Measurements from ENCODE around the gene ARHGDIB.

ARHGDIB gene

DNA sequence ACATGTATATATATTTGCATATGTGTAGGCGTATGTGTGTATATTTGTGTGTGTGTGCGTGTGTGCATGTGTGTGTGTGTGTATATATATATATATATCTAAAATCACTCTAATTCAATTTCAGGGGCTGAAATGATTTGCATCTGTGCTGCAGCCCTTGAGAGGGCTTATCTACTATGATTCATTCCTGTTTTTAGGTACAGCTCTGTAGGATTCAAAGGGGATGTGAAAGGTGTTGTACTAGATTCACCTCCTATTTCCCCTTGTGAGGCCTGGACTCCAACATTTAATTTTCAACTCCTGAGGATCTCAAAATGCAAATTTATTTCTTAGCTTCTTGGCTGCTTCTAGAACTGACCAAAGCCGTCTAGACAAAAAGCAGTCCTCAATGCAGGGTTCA lies 34.1 kb downstream of the ARHGDIB start:
- DNase-seq, result no peak

DNA sequence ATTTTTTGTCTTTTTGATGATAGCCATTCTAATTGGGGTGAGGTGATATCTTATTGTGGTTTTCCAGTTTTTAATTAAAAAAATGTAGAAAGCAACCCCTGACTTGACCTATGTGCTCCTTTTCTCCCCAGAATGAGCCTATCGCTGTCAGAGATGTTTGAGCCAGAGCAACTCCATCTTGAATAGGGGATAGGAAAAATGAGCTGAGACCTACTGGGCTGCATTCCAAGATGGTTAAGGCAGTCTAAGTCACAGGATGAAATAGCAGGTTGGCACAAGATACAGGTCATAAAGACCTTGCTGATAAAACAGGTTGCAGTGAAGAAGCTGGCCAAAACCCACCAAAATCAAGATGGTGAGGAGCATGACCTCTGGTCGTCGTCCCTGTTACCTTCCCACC lies 36.9 kb downstream of the ARHGDIB start:
- DNase-seq, result no peak

DNA sequence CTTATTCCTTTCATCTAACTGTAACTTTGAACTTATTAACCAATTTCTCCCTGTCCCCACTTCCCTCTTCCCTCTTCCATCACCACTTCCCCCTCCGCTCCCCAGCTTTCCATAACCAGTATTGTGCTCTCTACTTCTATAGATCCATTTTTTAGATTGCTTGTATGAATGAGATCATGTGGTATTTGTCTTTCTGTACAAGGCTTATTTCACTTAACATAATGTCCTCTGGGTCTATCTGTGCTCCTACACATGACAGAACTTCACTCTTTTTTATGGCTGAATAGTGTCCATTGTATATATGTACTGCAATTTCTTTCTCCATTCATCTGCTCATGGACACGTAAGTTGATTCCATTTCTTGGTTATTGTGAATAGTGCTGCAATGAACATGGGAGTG lies 37.5 kb downstream of the ARHGDIB start:
- no peak for DNase-seq

DNA sequence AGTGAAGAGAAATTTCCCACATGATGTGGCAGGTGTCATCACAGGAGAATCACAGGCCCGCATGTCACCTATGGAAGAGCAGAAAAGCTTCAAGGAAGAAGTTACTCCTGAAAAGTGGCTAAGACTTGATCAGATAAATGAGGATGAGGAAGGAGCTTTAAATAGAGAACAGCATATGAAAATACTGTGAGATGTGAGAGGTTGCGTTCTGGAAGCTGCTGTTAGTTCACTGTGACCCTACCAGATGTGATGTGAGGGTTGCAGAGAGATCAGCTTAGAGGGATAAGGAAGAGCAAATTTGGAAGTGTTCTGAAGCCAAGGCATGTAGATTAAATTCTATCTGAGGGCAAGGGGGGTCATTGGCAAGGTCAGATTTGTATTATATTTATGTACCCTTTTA lies 40.2 kb downstream of the ARHGDIB start:
- no peak for DNase-seq

DNA sequence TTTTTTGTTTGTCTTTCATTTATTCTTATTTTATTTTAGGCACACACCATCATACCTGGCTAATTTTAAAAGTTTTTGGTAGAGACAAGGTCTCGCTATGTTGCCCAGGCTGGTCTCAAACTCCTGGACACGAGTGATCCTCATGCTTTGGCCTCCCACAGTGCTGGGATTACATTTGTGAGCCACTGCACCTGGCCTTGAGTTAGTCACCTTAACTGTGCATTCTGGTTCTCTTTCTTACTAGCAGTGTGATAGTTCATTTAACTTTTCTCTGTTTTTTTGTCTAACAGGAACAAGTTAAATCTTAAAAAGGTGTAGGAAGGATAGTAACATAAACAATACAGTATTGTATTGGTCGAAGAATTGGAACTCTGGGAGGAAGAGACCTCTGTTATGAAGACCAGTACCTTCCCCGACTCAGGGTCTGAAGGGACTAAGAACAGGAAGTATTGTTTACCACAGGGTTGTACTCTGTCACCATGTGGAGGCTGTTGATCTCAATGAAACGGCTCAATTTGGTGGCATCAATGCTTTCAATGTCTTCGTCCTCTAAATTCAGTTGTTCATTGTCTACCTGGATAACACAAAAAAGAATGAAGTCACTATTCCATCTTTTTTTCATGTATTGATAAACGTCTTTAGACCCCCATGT lies 40.8 kb downstream of the ARHGDIB start:
- DNase-seq, result no peak

DNA sequence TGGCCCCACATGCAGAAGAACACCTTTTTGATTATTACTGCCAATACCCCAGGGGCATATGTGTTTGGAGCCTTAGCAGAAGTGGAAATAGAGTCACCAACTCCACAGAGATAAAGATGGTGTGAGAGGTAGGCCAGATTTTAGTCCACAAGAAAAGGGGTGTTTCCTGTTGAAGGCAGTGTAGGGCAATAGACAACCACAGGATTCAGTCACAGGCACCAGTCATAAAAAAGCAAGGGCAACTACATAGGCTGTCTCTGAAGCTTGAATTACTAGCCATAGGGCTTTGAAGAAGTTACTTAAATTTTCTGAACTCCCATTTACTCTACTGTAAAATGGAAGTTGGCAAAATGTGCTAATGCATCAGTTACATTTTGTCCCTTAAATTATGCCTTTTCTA lies 41.9 kb downstream of the ARHGDIB start:
- DNase-seq, result no peak

DNA sequence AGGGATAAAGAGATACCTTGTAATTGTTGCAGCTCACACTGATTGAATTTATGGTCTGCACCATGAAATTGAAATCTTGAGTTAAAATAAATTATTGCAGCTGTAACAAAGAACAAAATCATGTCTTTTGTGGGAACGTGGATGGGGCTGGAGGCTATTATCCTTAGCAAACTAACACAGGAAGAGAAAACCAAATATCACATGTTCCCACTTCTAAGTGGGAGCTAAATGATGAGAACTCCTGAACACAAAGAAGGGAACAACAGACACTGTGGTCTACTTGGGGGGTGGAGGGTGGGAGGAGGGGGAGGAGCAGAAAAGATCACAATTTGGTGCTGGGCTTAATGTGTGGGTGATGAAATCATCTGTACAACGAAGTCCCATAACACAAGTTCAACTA lies 45.7 kb downstream of the ARHGDIB start:
- no peak for DNase-seq

DNA sequence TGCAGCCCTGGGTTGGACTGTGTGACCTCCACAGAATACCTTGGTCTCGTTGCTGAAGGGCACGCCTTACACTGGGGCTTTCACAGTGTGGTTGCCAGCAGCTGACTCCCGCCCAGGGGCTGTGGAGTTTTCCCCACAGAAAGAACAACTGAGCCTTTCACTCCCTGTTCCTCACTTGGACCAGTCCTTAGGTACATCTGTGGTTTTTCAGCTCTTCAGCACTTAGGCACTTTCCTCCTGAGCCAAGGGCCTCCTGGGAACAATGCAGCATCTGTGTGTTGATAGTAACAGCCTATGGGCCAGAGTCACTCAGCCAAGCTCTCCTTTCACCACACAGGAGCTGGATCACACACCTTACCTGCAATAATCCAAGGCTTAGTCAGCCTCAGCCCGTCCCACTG lies 48.0 kb downstream of the ARHGDIB start:
- no peak for DNase-seq

DNA sequence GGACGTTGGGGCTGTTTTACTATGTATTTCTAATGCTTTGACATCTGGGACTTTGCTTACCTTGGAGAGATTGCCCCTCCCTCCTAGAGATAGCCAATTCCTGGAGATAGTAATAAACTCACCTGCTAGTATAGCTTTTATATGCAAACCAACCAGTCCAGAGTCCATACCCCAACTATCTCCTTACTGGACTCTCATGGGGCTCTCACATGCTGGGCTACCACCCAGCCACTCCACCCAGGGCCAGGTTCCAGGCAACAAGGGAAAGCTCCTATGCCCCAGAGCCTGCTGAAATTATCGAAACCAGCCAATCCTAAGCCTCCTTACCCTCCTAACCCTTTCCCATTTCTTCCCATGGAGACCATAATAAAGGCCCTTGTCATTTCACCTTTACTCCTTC lies 50.3 kb downstream of the ARHGDIB start:
- DNase-seq, result no peak

DNA sequence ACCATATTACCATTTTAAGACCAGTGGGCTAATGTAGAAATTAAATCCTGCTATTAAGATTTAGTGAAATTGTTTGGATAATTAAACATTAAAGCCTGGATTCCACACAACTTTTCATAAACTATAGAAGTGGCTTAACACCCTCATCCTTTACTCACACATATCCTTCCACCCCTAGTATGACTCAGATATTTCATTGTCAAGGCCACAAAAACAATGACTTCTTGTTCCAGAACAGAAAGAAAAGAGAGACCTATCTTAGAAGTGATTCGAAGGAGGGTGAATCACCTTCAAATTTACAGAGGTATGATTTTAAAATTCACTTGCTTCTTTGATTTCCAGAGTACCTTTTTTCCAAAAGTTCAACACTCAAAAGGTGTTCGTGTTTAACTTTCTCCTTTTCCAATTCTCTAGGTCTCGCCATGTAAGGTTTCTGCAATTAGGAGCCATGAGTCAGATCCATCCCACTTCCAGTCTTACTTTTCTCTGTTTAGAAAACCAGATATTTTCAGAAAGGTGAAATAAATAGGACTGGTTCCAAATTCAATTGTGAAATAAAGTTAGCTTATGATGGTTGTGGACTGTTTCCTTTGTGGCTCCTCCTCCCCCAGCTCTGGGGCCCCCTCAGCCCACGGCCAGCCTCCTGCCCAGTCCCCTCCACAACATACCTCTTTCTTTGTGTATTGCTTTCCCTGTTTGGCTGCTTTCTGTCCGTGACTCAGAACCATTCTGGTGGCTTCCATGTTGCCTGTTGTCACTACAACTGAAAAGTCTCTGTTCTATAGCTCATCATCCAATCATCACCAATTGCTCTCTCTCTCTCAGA lies 51.1 kb downstream of the ARHGDIB start:
- DNase-seq, result no peak

DNA sequence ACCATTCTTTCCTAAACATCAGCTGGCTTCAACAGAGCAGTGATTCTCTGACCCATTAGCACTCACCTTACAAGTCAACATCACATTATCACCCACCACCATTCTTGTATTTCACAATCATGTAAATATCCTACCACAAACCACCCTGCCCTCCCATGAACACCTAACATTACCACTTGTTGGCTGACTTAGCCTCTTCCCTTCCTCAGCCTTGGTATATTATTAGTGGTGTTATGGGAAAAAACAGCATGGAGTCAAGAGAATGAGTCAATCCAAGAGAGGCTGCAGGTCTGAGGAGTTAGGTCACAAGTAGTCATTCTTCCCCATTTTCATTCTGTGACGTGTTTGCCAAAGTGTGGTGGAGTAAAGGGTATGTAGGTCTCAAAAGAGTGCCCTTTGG lies 53.4 kb downstream of the ARHGDIB start:
- no peak for DNase-seq

DNA sequence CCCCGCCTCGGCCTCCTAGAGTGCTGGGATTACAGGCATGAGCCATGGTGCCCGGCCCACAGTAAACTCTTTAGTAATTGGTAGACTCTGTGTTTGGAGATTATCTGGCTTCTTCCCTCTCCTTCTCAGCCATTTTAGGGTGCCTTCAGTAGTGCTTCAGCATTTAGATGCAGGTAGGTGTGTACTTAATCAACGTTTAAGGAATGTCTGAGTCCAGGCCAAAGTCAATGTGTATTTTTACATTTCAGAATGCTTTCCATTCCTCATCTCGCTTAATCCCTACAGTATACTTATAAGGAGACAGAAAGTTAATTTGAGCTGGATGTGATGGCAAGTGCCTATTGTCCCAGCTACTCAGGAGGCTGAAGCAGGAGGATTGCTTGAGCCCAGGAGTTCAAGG lies 55.3 kb downstream of the ARHGDIB start:
- DNase-seq, result no peak

DNA sequence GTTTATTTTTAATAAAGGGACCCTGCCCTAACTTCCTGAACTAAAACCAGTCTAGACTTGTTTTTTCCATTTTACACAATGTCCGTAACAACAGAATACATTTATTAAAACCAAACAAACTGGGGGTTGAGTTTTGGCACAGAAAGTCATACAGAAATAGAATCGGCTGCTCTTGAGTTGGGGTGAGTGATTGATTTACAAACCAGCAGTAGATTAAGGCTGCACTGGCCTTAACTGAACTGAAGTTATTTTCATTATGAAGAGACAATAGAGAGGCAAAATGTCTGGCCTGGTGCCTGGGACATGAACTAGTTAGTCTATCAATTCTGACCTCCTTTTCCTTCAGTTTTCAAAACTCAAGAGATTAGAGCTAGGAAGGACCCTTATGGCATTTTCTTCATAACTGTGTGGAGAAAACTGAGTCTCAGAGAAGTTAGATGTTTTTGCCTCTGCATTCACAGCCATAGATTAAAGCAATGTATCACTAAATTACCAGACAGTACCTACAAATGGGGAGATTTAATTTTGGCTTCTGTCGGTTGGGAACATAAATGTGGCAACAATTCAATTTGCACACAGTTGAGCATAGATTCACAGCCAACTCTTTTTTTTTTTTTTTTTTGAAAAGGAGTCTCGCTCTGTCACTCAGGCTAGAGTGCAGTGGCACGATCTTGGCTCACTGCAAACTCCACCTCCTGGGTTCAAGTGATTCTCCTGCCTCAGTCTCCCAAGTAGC lies 56.0 kb downstream of the ARHGDIB start:
- DNase-seq, result no peak

DNA sequence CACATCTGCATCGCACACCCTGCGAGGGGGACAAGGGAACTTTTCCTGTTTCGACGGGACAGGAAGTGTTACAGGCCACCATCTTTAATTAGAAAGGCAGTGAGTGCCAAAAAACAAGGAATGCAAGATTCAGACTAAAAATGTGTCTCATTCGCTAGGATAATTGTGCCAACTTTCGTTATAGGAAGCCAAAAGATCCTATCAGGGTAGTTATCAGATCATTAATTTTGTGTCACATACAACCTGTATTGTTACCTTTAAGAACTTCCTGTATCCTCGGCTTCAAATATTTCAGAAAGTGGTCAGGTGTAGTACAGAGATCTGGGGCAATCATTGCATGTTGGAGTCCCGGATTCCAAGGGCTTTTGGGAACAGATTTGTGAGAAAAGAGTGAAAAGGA lies 56.5 kb downstream of the ARHGDIB start:
- DNase-seq, result no peak

DNA sequence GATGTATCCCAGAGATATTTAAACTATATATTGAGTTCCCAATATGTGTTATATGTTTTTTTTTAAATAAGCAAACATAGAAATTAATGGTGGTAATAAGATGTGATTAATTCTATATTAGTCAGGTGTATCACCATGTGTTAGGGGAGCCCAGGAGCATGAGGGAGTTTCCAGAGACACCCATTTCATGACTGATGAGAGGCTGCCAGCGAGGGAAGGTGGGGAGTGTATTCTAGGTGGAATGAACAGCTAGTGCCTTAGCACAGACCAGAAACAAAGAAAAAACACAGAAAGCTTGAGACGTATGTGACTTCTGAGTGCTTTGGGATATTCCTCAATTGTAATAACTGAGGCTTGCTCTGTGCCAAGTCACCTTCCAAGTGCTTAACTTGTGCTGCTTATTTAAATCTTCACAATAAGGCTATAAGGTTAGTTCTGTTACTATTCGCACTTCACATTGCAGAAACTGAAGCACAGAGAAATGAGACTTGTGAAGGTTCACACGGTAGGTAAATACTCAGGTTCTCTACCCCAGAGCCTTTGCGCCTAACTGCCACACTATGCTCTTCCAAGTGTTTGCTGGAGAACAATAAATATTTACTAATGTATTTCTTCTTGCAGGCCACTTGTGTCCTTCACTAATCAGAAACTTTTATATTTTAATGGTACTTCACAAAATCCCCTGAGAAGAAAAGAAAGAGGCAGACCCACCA lies 57.9 kb downstream of the ARHGDIB start:
- no peak for DNase-seq

DNA sequence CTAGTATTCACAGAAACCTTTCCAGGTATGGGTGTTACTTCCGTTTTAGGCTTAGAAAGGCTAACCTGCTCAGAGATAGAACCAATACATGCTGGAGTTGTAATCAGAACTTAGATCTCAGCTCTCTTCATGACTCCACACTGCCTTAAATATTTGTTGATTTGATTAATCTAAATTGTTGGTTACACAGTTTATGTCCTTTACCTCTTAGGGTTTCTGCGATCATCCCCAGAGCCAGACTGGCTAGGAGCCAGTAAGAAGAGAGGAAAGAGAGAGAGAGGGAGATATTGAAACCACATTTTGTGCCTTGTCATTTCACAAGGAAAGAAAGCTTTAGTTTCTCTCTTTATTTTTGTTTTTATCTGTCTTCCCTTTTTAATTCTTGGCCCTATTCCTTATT lies 58.9 kb downstream of the ARHGDIB start:
- DNase-seq, result no peak

DNA sequence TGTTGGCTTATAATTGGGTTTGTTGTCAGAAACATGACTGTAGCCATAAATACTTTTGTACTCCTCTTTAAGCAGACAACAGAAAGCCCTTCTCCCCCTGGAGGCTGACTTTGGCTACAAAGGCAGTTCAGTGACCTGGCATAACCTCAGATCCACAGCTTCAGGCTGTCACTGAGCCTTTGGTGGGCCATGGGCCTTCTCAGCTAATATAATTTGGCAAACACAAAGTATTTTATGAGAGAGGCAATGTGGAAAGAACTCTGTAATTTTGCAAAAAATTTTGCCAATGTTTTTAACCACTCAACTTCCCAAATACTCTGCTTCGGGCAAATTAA lies 60.2 kb downstream of the ARHGDIB start:
- no peak for DNase-seq

DNA sequence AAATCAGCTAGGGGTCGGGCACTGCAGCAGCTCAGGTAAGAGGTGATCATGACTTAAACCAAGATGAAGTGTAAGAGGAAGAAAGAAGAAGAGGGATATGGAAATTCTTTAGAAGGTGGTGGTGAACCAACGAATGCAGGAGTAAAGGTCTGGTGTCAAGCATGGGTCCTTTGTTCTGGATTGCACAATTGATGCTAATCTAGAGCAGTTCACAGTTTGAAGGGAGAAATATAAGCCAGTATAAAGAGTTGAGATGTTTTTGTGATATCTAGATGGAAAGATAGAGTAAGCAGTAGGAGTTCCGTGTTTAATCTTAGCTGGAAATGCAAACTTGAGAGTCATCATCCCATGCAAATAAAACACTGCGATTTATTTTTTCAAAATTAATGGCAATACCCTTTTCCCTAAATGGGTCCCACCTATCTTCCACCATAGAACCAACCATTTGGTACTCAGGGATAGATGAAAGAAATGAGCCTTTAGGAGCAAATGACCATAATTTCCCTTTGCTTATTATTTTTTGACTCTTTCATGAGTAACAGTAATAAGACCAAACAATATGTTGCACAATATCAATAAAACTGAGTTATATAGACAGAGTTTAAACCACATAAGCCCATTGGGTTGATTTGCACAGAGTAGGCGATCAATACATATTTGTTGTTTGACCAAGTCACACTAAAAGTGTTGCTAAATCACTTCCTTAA lies 60.7 kb downstream of the ARHGDIB start:
- no peak for DNase-seq

DNA sequence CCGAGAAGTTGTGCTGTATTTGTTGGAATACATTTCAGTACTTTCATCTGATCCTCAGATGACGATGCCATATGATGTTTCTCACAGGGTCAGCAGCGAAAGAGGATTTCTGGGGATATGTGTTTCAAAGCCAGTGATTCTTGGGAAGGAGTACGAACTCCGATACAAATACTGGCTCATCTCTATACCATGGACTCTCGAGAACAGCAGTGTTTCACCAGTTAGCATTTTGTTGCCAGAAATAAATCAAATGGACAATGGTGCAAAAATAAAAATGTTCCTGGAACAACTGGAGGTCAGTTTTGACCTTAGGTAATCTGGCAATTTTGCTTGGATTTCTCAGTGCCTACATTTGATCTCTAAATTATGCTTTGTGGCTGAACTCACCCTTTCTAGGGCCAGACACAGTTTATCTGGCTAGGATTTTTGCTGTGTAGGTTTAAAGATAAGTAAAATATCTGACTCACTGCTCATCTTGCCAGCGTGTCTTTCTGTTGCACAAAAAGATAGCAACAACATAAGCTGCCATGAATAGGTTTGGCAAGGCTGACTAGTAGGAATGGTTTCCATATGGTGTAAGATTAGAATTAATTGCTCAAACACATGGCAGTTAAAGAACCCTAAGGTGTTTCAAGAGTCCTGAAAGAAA lies 64.8 kb downstream of the ARHGDIB start:
- DNase-seq, result no peak

DNA sequence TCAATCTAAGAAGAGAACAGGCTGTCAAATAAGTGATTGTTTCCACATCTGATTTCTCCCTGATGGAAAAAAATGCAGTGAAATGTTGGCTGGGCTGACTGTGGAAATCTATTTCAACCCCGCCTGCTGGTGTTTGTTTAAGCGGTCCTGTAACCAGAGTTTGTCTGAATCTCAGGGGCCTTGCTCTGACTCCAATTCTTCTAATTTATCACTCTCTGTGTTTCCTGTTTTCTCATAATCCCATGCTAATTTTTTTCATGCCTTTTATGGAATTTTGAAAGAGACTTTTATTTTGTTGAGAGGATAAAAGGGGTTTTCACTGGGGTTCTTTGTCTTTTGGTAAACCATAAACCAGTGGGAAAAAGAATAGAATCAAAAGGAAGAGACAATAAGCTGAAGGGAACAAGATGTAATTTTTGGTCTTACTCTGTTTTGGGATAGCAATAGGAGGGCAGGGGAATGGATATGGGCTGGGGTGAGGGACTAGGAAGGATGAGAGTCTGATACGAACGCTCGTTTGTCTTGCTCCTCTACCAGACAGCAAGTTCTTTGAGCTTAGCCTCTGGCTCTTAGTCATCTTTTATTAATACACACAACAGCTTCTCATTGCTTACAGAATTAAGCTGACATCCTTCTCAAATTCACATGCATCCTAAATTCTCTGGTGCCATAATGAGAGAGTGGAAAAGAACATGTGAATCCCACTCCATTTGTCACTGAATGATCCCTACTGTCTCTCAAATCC lies 67.7 kb downstream of the ARHGDIB start:
- no peak for DNase-seq

DNA sequence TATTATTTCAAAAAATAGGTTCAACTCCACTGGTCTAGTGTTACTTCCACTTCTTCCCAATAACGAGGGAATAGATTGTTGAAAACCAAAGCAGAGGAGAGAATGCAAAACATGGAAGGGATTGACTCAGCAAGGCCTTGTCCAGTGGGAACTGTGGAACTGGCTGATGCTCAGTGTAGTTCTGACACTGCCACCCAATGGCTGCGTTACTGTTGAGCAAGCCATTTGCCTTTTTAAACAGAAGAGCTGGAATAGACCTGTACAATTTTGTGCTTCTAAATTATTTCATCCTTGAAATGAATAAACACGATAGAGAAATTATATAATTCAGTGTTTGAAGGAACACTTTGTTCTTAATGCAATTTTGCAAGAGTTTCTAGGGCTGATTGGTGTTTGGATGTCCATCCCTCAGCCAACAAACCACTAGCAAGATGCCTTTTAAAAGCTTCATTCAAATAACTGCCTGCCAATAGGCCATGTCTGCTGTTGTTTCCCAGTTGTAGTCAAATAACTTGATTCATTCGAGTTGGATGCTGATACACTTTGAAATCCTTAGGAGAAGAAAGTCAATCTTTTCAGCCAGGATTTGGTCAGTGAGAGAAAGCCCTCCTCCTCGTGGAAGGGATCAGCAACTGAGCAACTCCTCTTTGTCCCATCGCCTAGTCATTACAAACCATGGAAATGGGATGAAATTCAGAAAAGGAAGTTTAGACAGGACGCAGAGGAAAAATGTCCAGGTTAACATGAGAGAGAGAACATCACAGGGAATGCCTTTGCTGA lies 68.5 kb downstream of the ARHGDIB start:
- no peak for DNase-seq
